HK-2 (cell line): ENCODE results near the gene EXOC5.
"Not testable (repeated sequence)": the region's sequence is repeated elsewhere in the genome, so short reads cannot be mapped to it uniquely, and the experiment has no call there.

Experiments
- DNase-seq: peaks from one replicate; pipeline ENCODE4 v3.0.0-alpha.2; 2018; ENCODE audit not compliant: unreplicated experiment

EXOC5 gene

DNA sequence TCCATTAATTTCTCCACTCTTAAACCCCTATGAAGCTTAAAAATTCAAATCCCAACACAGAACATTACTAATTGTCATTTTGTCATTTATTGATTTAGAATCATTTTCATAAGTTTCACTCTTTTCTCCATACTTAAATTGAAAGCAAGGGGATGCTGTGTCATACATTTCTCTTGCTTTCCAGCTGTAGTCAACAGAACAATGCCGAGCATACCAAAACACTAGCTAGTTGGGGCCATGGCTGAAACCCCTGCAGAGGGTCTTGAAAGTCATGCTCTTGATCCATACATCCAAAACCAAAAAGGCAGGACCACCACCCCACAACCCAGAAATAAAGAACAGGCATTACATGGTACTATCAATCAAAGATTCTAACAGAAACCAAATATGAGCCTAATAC, 9.0 kb downstream of the EXOC5 start:
- no peak for DNase-seq

DNA sequence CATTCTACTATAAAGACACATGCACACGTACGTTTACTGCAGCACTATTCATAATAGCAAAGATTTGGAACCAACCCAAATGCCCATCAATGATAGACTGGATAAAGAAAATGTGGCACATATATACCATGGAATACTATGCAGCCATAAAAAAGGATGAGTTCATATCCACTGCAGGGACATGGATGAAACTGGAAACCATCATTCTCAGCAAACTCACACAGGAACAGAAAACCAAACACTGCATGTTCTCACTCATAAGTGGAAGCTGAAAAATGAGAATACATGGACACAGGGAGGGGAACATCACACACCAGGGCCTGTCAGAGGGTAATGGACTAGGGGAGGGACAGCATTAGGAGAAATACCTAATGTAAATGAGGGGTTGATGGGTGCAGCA, 10.5 kb downstream of the EXOC5 start:
- DNase-seq: not testable (repeated sequence)

GRCh38 chr14:57254884-57255283, 13.8 kb downstream of the EXOC5 start:
- no peak for DNase-seq

DNA sequence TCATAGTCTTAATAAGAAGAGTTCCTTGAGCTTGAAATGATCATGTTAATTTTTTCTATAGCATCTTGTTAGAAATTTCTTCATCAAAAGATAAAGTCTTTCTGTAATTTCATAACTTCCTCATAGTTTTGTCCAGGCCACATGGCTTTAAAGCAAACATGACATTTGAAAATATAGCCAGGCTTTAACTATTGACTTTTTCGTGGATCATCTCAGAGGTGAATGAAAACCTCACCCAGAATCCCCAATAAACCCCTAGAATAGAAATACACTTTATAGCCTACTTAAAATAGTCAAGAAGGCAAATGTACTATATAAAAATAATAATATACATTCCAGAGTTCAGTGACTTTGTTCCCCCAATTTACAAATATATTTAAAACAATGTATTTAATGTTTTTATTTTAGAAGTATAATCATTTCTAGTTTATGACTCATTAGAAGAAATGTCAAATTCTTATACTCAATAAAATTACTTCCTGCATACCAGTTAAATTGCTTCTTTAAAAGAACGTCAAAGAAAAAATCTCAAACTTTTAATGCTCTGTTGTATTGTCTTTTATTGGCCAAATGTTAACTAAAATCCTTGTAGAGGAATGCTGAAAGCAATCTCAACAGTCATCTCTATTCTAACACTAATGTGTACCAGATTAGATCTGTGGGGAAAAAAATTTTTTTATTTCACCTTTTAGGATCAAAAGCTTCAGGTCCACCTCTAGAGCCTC, 21.6 kb downstream of the EXOC5 start:
- DNase-seq: no peak

GRCh38 chr14:57245941-57246340, 22.8 kb downstream of the EXOC5 start:
- DNase-seq: no peak

GRCh38 chr14:57244106-57244505, 24.6 kb downstream of the EXOC5 start:
- DNase-seq: no peak

GRCh38 chr14:57243320-57243719, 25.4 kb downstream of the EXOC5 start:
- DNase-seq: no peak

GRCh38 chr14:57240115-57240514, 28.6 kb downstream of the EXOC5 start:
- not testable (repeated sequence) for DNase-seq

DNA sequence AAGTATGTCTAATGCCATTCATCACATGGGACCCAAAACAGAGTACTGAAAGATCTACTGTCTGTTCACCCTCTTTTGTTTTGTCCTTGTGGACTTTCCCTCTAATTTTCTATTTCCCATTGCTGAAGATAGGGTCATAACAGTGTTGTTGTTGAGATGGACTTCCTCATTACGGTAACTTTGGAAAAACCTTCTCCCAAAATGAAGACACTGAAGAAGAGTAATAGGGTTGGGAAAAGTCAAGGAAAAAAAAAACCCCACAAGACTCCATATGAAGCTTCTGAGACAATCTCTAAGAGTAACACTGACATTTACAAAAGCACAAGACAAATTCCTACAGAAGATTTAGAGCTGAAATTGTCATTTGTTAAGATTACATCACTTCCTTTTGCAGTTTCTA, 36.7 kb downstream of the EXOC5 start:
- DNase-seq: no peak

DNA sequence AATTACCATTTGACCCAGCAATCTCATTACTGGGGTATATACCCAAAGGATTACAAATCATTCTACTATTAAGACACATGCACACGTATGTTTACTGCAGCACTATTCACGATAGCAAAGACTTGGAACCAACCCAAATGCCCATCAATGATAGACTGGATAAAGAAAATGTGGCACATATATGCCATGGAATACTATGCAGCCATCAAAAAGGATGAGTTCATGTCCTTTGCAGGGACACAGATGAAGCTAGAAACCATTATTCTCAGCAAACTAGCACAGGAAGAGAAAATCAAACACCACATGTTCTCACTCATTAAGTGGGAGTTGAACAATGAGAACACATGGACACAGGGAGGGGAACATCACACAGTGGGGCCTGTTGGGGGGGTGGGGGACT, 40.4 kb downstream of the EXOC5 start:
- DNase-seq: not testable (repeated sequence)

GRCh38 chr14:57227083-57227482, 41.6 kb downstream of the EXOC5 start:
- no peak for DNase-seq

- no peak for DNase-seq
Observed at GRCh38 chr14:57221931-57222330, 46.8 kb downstream of the EXOC5 start.

GRCh38 chr14:57212919-57213318, 55.8 kb downstream of the EXOC5 start:
- DNase-seq: no peak

GRCh38 chr14:57209561-57209960, 59.1 kb downstream of the EXOC5 start:
- no peak for DNase-seq

GRCh38 chr14:57205938-57206337, 62.8 kb downstream of the EXOC5 start:
- DNase-seq: no peak

DNA sequence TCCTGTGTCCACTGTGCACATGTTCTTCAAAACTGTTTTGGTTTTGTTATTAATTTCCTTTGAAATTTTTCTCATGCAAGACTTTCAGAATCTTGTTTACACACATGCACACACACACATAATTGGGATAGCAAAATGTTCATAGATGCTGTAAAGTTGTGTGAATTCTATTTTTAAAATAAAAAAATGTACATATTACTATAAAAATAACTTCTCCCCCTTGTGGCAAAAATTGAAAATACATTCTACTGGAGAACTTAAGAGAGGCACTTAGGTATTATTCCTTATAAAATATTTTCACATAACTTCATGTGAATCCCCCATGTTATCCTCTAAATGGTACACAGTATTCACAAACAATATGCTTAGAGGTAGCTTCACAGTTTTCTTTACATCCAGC, 66.0 kb downstream of the EXOC5 start:
- DNase-seq: not testable (repeated sequence)

DNA sequence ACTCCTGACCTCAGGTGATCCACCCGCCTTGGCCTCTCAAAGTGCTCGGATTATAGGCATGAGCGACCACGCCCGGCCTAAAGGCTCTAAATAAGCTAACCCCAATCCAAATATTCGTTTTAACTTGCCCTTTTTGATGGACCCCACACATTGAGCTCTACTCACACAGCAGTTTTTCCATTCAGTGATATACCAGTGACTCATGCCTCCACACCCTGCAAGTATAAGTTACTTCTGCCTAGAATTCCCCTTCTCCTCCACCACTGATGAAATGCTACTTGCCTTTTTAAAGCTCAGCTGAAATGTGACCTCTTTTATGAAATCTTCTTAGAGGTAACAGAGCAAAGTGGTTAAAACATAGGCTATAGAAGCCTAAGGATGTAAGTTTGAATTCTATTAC, 68.8 kb downstream of the EXOC5 start:
- DNase-seq: no peak

DNA sequence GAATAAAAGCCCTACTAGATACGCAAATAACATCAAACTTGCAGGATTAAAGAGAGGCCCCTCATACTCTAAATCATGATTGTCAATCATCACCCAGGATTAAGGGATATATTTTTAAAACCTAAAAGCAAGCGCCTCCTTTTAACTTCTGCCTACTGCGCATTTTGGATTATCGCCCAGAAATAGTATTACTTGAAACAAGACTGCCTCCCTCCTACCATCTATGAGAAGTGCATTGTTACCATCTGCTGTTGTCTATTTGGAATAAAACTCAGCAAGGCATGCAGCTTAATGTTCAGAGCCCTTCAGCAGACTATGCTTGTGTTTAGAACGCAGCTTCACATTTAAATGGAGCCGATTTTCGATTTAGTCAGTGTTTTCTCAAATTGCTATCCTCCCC, 79.6 kb downstream of the EXOC5 start:
- no peak for DNase-seq

DNA sequence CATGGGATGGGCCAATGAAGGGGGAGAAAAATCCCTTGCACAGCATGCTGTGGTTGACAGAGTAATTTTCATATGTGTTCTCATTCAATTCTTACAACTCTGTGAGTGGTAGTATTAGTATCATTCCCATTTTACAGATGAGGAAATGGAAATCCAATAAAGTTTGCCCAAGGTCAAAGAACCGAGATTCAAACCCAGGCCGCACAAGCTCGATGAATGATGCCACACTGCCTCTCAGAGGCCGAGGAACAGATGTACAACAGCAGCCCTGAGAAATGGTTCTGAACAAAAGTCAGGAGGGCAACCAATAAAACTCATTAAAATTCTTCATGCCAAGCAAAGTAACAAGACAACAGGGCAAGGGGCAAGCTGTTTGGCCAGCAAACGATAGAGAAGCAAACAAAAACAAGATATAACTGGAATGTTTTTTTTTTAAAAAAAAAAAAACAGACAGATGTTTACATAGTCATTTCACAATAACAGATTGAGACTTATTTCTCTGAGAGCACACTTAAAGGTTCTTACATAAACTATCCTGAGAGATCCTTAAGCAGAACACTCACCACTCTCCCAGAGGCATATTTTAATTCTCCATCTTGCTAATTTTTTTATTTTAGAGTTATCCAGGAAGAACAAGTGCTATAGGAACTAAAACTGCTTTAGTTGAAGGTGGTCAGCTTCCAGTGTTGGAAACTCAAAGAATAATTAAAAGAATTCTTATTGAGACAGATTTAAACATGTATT, 85.8 kb downstream of the EXOC5 start:
- DNase-seq: peak; percentile 8

- DNase-seq: no peak
Observed at GRCh38 chr14:57179273-57179672, 89.4 kb downstream of the EXOC5 start.

- no peak for DNase-seq
Observed at GRCh38 chr14:57174466-57174865, 94.2 kb downstream of the EXOC5 start.

- no peak for DNase-seq
Observed at GRCh38 chr14:57171903-57172302, 96.8 kb downstream of the EXOC5 start.

DNA sequence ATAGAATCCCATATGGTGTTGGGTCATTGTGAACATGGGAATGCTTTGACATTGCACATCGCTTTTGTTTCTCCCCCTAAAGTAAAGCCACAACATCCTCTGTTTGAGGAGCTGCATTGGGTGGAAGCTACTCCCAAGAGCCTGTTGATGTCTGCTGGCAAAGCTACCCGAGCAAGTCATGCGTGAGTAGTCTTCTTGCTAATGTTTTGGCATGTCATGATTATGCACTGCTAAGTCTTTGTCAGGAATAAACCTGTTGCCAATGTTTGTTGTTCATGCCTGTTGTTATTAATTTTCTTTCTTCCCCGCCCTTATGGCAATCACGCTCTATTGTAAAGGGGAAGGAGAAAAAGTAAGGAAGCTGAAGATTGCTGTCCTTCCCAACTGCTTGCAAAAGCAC, 97.3 kb downstream of the EXOC5 start:
- DNase-seq: no peak
